Peyer's patch (tissue), 4 donors: ENCODE data around the gene CHCHD1. TPM values are rescaled to one million over a fixed set of nuclear protein-coding genes. Genes with fewer than 3 reads are reported as not detected.
"Not testable (repeated sequence)": the region's sequence is repeated elsewhere in the genome, so short reads cannot be mapped to it uniquely, and the experiment has no call there.

Source experiments
- DNase-seq, 3 donors: peaks; one replicate each; pipeline ENCODE4 v3.0.0-alpha.2; 2017 to 2019
- H3K27ac ChIP-seq, 4 donors: fragments of 200-600 bp; sonication (generic); one replicate each; pipeline ENCODE4 v1.5.1; 2016 to 2019
- H3K27me3 ChIP-seq, 2 donors: fragments of 200-600 bp; sonication (generic); one replicate each; pipeline ENCODE4 v1.5.1; 2019
- H3K36me3 ChIP-seq, 3 donors: fragments of 200-600 bp; sonication (generic); one replicate each; pipeline ENCODE4 v1.5.1; 2016 to 2019
- H3K4me1 ChIP-seq, 4 donors: fragments of 200-600 bp; sonication (generic); one replicate each; pipeline ENCODE4 v1.5.1; 2016 to 2019
- H3K4me3 ChIP-seq, 4 donors: fragments of 200-600 bp; sonication (generic); 1 replicate in 3 of 4; 2 replicates in 1 of 4; pipeline ENCODE4 v1.5.1; 2016 to 2019; ENCODE audit warnings: mild to moderate bottlenecking in 1 of 4
- H3K9me3 ChIP-seq, 4 donors: fragments of 200-600 bp; sonication (generic); one replicate each; pipeline ENCODE4 v1.5.1; 2016 to 2019; ENCODE audit warnings: mild to moderate bottlenecking in 1 of 4
- CTCF ChIP-seq, 6 experiments: fragments of 450-650 bp in 4 of 6; fragments of 200-600 bp in 2 of 6; sonication (generic) in 1 of 6; IDR thresholded peaks; one replicate each; pipeline ENCODE4 v1.5.1; 2017 to 2019; ENCODE audit warnings: antibody characterized with exemption in 6 of 6, mild to moderate bottlenecking in 3 of 6, moderate library complexity in 1 of 6
- POLR2A ChIP-seq, 2 donors: fragments of 450-650 bp; IDR thresholded peaks; one replicate each; pipeline ENCODE4 v1.5.1; 2017; ENCODE audit warnings: antibody characterized with exemption in 2 of 2, mild to moderate bottlenecking in 2 of 2, moderate library complexity in 2 of 2
- total RNA-seq, 4 donors: library from RNA; depleted of rRNA; stranded (reverse); fragments of >200 nt; gene quantifications; one replicate each; pipeline ENCODE4 v1.1.0, GENCODE V29; 2016

CHCHD1 gene
- total RNA-seq, 4 donors from 2014 or later, result 9.9 to 36.8 (median 20.9) TPM

GRCh38 chr10:73785211-73785720 is 3.4 kb downstream of the CHCHD1 start, which contains the start of gene ZSWIM8:
TSS of gene ZSWIM8 (plus strand) at chr10:73785606. CDS start at chr10:73785879, 273 bp downstream.
- TF ChIP-seq POLR2A (IDR thresholded peaks at IDR 0.05), result peak; percentile 59 to 68
- peak in 1 of 6 experiments; percentile 19 for TF ChIP-seq CTCF (IDR thresholded peaks at IDR 0.05)
- Histone ChIP-seq H3K36me3 (peaks cover 0 to 18% (median 0%) of the 10 kb centered on the region in 3 donors), H3K9me3 (no peaks in the 10 kb centered on the region), H3K4me1 (peaks cover 0 to 48% (median 13%) of the 10 kb centered on the region in 4 donors), H3K4me3 (peak within 1 kb of the TSS; percentile 72 to 91 (median 90)), H3K27ac (peak within 1 kb of the TSS; percentile 83 to 95 (median 90)), H3K27me3 (no peaks in the 10 kb centered on the region)
- DNase-seq, result peak; percentile 90 to 95 (median 90)

- Histone ChIP-seq H3K4me3 (peak overlapping the region; percentile 72 to 91 (median 90)), H3K9me3 (no peaks in the 10 kb centered on the region), H3K4me1 (peaks cover 0 to 41% (median 11%) of the 10 kb centered on the region in 4 donors), H3K36me3 (peaks cover 0 to 24% (median 0%) of the 10 kb centered on the region in 3 donors), H3K27me3 (no peaks in the 10 kb centered on the region), H3K27ac (peak overlapping the region; percentile 83 to 95 (median 90))
- no peak for TF ChIP-seq POLR2A (IDR thresholded peaks at IDR 0.05)
- TF ChIP-seq CTCF (IDR thresholded peaks at IDR 0.05), result peak in 3 of 6 experiments; percentile 11 to 16 (median 15)
- DNase-seq, result peak; percentile 47 to 71 (median 64)
Observed at GRCh38 chr10:73785721-73786511, 4.1 kb downstream of the CHCHD1 start.

- no peaks in the 10 kb centered on the region for H3K9me3 ChIP-seq
- H3K4me1 ChIP-seq, result peaks cover 0 to 36% (median 9%) of the 10 kb centered on the region in 4 donors
- no peak for DNase-seq
- peak overlapping the region; percentile 83 to 95 (median 90) for H3K27ac ChIP-seq
- H3K36me3 ChIP-seq, result peaks cover 0 to 30% (median 0%) of the 10 kb centered on the region in 3 donors
- H3K4me3 ChIP-seq, result peak overlapping the region; percentile 72 to 91 (median 90)
- H3K27me3 ChIP-seq, result no peaks in the 10 kb centered on the region
- TF ChIP-seq CTCF (IDR thresholded peaks at IDR 0.05) (no peak), POLR2A (IDR thresholded peaks at IDR 0.05) (no peak)
Observed at GRCh38 chr10:73786512-73786885, 4.7 kb downstream of the CHCHD1 start.

GRCh38 chr10:73787031-73787800 is 5.4 kb downstream of the CHCHD1 start:
- peak overlapping the region in 2 of 4 donors; percentile 89 to 91 for H3K4me3 ChIP-seq

GRCh38 chr10:73788864-73789658 is 7.2 kb downstream of the CHCHD1 start:
- H3K4me3 ChIP-seq, result no peak overlapping the region
- DNase-seq, result no peak
- H3K9me3 ChIP-seq, result no peaks in the 10 kb centered on the region
- peaks cover 0 to 23% (median 9%) of the 10 kb centered on the region in 4 donors for H3K4me1 ChIP-seq
- TF ChIP-seq CTCF (IDR thresholded peaks at IDR 0.05) (no peak), POLR2A (IDR thresholded peaks at IDR 0.05) (no peak)
- no peak overlapping the region for H3K27ac ChIP-seq
- peaks cover 0 to 56% (median 0%) of the 10 kb centered on the region in 3 donors for H3K36me3 ChIP-seq
- H3K27me3 ChIP-seq, result no peaks in the 10 kb centered on the region

More at GRCh38 chr10:73787031-73787800, 5.4 kb downstream of the CHCHD1 start:
- H3K36me3 ChIP-seq, result peaks cover 0 to 37% (median 0%) of the 10 kb centered on the region in 3 donors
- DNase-seq, H3K9me3 ChIP-seq, H3K27me3 ChIP-seq, H3K27ac ChIP-seq: not testable (repeated sequence)
- peaks cover 0 to 36% (median 9%) of the 10 kb centered on the region in 4 donors for H3K4me1 ChIP-seq
